IMR-90 (cell line): ENCODE data around the gene CPD. TPM values are rescaled to one million over a fixed set of nuclear protein-coding genes. Genes with fewer than 3 reads are reported as not detected.

ENCODE experiments used
- ATAC-seq: fragments of 200-7000 bp; cut with Tn5 transposase; 2 replicates; pipeline ENCODE4 v1.9.1; 2020; ENCODE audit warnings: low read depth, mild to moderate bottlenecking, moderate library complexity
- BruUV-seq: library from RNA; stranded (reverse); fragments of 400-500 nt; replicated peaks from 2 replicates; lab custom pipeline; 2021; lab: Mats Ljungman, UMichigan
- CTCF ChIA-PET: fragments of 300-600 bp; formaldehyde crosslinking; extraction: SDS; loops from one replicate; lab custom pipeline; 2021; ENCODE audit warnings: antibody characterized with exemption; lab: Yijun Ruan, JAX
- POLR2A ChIA-PET: fragments of 300-600 bp; sonication (Branson Sonifier 250); formaldehyde crosslinking; loops from one replicate; lab custom pipeline; 2022; ENCODE audit warnings: antibody characterized with exemption; ENCODE audit not compliant: unreplicated experiment; lab: Charles Lee
- DNase-seq: peaks from one replicate; pipeline ENCODE4 v3.0.0; 2013
- H2AFZ ChIP-seq: replicated peaks from 2 replicates; pipeline ENCODE3; 2013; ENCODE audit warnings: low read length, mild to moderate bottlenecking; ENCODE audit not compliant: poor library complexity
- H2AK5ac ChIP-seq: 2 replicates; pipeline ENCODE4 v1.6.1; 2013; ENCODE audit warnings: low read depth, low read length, inconsistent platforms
- H2AK9ac ChIP-seq: replicated peaks from 2 replicates; pipeline ENCODE3; 2013; ENCODE audit warnings: mild to moderate bottlenecking, low read depth, low read length, moderate library complexity; ENCODE audit not compliant: poor library complexity
- H2BK120ac ChIP-seq: 2 replicates; pipeline ENCODE4 v1.6.1; 2013; ENCODE audit warnings: low read depth, low read length, inconsistent platforms
- H2BK15ac ChIP-seq: 3 replicates; pipeline ENCODE4 v1.6.1; 2013; ENCODE audit warnings: low read depth, low read length, inconsistent platforms
- H2BK20ac ChIP-seq: 2 replicates; pipeline ENCODE4 v1.6.1; 2013; ENCODE audit warnings: low read depth, mild to moderate bottlenecking, inconsistent platforms, low read length, moderate library complexity
- H2BK5ac ChIP-seq: 2 replicates; pipeline ENCODE4 v1.6.1; 2013; ENCODE audit warnings: mild to moderate bottlenecking, low read depth, low read length, inconsistent platforms; ENCODE audit not compliant: poor library complexity, severe bottlenecking
- H3K14ac ChIP-seq: replicated peaks from 2 replicates; pipeline ENCODE4 v1.6.1; 2013; ENCODE audit warnings: low read depth, low read length, inconsistent platforms
- H3K18ac ChIP-seq: 2 replicates; pipeline ENCODE4 v1.6.1; 2013; ENCODE audit warnings: low read depth, low read length, control low read depth
- H3K23ac ChIP-seq: 2 replicates; pipeline ENCODE4 v1.6.1; 2013; ENCODE audit warnings: low read depth, low read length, inconsistent platforms
- H3K27ac ChIP-seq: 2 replicates; pipeline ENCODE4 v1.5.1; 2013; ENCODE audit warnings: mild to moderate bottlenecking, control low read depth, low read length; ENCODE audit not compliant: insufficient read depth
- H3K27me3 ChIP-seq: 2 replicates; pipeline ENCODE4 v1.6.1; 2013; ENCODE audit warnings: low read length; ENCODE audit not compliant: control insufficient read depth, insufficient read depth
- H3K36me3 ChIP-seq: 2 replicates; pipeline ENCODE4 v1.6.1; 2013; ENCODE audit warnings: low read length, mixed read lengths; ENCODE audit not compliant: control insufficient read depth, insufficient read depth
- H3K4ac ChIP-seq: 2 replicates; pipeline ENCODE4 v1.6.1; 2013; ENCODE audit warnings: low read depth, low read length, inconsistent platforms
- H3K4me1 ChIP-seq: 2 replicates; pipeline ENCODE4 v1.6.1; 2013; ENCODE audit warnings: low read length, mixed read lengths; ENCODE audit not compliant: control insufficient read depth, insufficient read depth
- H3K4me2 ChIP-seq: 2 replicates; pipeline ENCODE4 v1.6.1; 2013; ENCODE audit warnings: low read depth, mild to moderate bottlenecking, control low read depth, low read length, moderate library complexity
- H3K4me3 ChIP-seq: 2 replicates; pipeline ENCODE4 v1.5.1; 2013; ENCODE audit warnings: low read depth, mild to moderate bottlenecking, control low read depth, low read length, moderate library complexity; ENCODE audit not compliant: insufficient read depth
- H3K56ac ChIP-seq: 2 replicates; pipeline ENCODE4 v1.6.1; 2013; ENCODE audit warnings: low read length, inconsistent platforms; ENCODE audit not compliant: insufficient read depth; ENCODE audit errors: extremely low read depth
- H3K79me1 ChIP-seq, 2 experiments: 2 replicates each; pipeline ENCODE4 v1.6.1; 2013; ENCODE audit warnings: low read length in 2 of 2, inconsistent platforms in 1 of 2, low read depth in 1 of 2
- H3K9ac ChIP-seq: 2 replicates; pipeline ENCODE4 v1.6.1; 2013; ENCODE audit warnings: low read depth, low read length, control low read depth
- H3K9me1 ChIP-seq: 2 replicates; pipeline ENCODE4 v1.6.1; 2013; ENCODE audit warnings: low read length, inconsistent platforms; ENCODE audit not compliant: insufficient read depth
- H3K9me3 ChIP-seq: 2 replicates; pipeline ENCODE4 v1.6.1; 2013; ENCODE audit warnings: low read length; ENCODE audit not compliant: control insufficient read depth, insufficient read depth
- H4K20me1 ChIP-seq: 2 replicates; pipeline ENCODE4 v1.6.1; 2013; ENCODE audit warnings: low read length, inconsistent platforms; ENCODE audit not compliant: insufficient read depth
- H4K5ac ChIP-seq: 2 replicates; pipeline ENCODE4 v1.6.1; 2013; ENCODE audit warnings: mild to moderate bottlenecking, low read depth, low read length, control low read depth
- H4K8ac ChIP-seq, 2 experiments: 2 replicates each; pipeline ENCODE4 v1.6.1; 2013; ENCODE audit warnings: low read depth in 2 of 2, low read length in 2 of 2, control low read depth in 1 of 2, inconsistent platforms in 1 of 2
- H4K91ac ChIP-seq: 2 replicates; pipeline ENCODE4 v1.6.1; 2013; ENCODE audit warnings: low read depth, low read length, inconsistent platforms; ENCODE audit not compliant: insufficient read depth
- CEBPB ChIP-seq: IDR thresholded peaks from 2 replicates; pipeline ENCODE4 v1.6.1; 2012; ENCODE audit warnings: low read depth, low read length, improper control_type of control experiment
- CHD1 ChIP-seq: IDR thresholded peaks from 2 replicates; pipeline ENCODE4 v1.6.1; 2012; ENCODE audit warnings: low read depth, low read length, improper control_type of control experiment
- MAZ ChIP-seq: IDR thresholded peaks from 2 replicates; pipeline ENCODE4 v1.6.1; 2012; ENCODE audit warnings: low read depth, mild to moderate bottlenecking, low read length, improper control_type of control experiment, moderate library complexity, borderline replicate concordance
- MXI1 ChIP-seq: IDR thresholded peaks from 2 replicates; pipeline ENCODE4 v1.6.1; 2012; ENCODE audit warnings: low read depth, mild to moderate bottlenecking, low read length, moderate library complexity, borderline replicate concordance
- NFE2L2 ChIP-seq: fragments of 150-350 bp; IDR thresholded peaks from 2 replicates; pipeline ENCODE4 v1.6.1; 2016; ENCODE audit warnings: low read depth, mild to moderate bottlenecking, low read length
- POLR2A ChIP-seq: IDR thresholded peaks from 2 replicates; pipeline ENCODE4 v1.6.1; 2012; ENCODE audit warnings: mild to moderate bottlenecking, low read depth, low read length
- RFX5 ChIP-seq: IDR thresholded peaks from 2 replicates; pipeline ENCODE4 v1.8.0; 2012; ENCODE audit warnings: low read depth, mild to moderate bottlenecking, low read length, moderate library complexity
- SMC3 ChIP-seq: fragments of 150-350 bp; IDR thresholded peaks from 2 replicates; pipeline ENCODE4 v1.6.1; 2016; ENCODE audit warnings: low read depth, mild to moderate bottlenecking, antibody characterized with exemption, low read length, moderate library complexity
- USF2 ChIP-seq: fragments of 150-350 bp; IDR thresholded peaks from 2 replicates; pipeline ENCODE4 v1.6.1; 2017; ENCODE audit warnings: mild to moderate bottlenecking, antibody characterized with exemption, low read length, low read depth
- WGBS, 2 experiments: methylation state at CpG; one replicate each; pipeline versions ENCODE4 v1.1.5 to v1.1.7; 2013; ENCODE audit warnings: missing lambda C conversion rate in 2 of 2; ENCODE audit not compliant: insufficient read length in 1 of 2; ENCODE audit errors: extremely low coverage in 2 of 2; 5-methylcytosine and 5-hydroxymethylcytosine counted together
- dilution Hi-C: fragments of 300-500 bp; cut with HindIII; formaldehyde crosslinking; loops from one replicate; pipeline ENCODE4 v1.14.3; 2018; ENCODE audit warnings: low sequenced_read_pairs; ENCODE audit not compliant: unreplicated experiment
- in situ Hi-C: fragments of 300-500 bp; cut with MboI; formaldehyde crosslinking; loops from 3 replicates; pipeline ENCODE4 v1.14.3; 2019; ENCODE audit warnings: low sequenced_read_pairs, inconsistent platforms, mixed read lengths
- intact Hi-C: fragments of 100-400 bp; cut with micrococcal nuclease; formaldehyde crosslinking; loops from 2 replicates; pipeline ENCODE4 v1.10.0; 2022
- polyA plus RNA-seq, 3 experiments: library from polyadenylated mRNA; depleted of rRNA; stranded (reverse); fragments of >200 nt; gene quantifications; 2 replicates each; pipeline ENCODE4 v1.2.3, GENCODE V29; 2012; ENCODE audit warnings: low replicate concordance in 1 of 3
- total RNA-seq: library from RNA; depleted of rRNA; stranded (reverse); fragments of >200 nt; gene quantifications from 2 replicates; pipeline ENCODE4 v1.2.3, GENCODE V29; 2012

Gene CPD
- total and polyA plus RNA-seq, 2 of the 4 experiments (the other 2 are of a cell fraction), result 23.4 to 94.5 TPM

GRCh38 chr17:30340801-30341356 is 37.8 kb upstream of the CPD start (continued):
- TF ChIP-seq SMC3, result no peak

- H4K20me1 ChIP-seq, result no peaks in the 10 kb centered on the region
- H3K23ac ChIP-seq, result no peak overlapping the region
- H3K56ac ChIP-seq, result no peak overlapping the region
- in situ Hi-C loops (no loop called here), dilution Hi-C loops (no loop called here), intact Hi-C loops (loop anchor here (2.0 to 5.0 kb wide), 2 partner anchors 35 to 136 kb away; partner anchors contain the start of gene GOSR1)
- peak overlapping the region; percentile 48; the same call in 1 of the 2 replicates for H2AK5ac ChIP-seq
- H3K14ac ChIP-seq, result no peak overlapping the region; the same call in 1 of the 2 replicates
- no peaks in the 10 kb centered on the region for H3K36me3 ChIP-seq
- no peak for ATAC-seq
- no peak overlapping the region; the same call in 1 of the 2 replicates for H4K5ac ChIP-seq
- H2BK15ac ChIP-seq, result 0 out of 3 replicates have a peak overlapping the region, but pooled peaks have one; percentile 15
- H2BK120ac ChIP-seq, result no peak overlapping the region
- ChIA-PET POLR2A (interaction anchor here (0.6 kb wide), 1 partner anchor 931 kb away, joined by 7 read pairs; no protein-coding TSS in a partner anchor), CTCF (interaction anchor here (0.7 kb wide), 1 partner anchor 246 kb away, joined by 9 read pairs; no protein-coding TSS in a partner anchor)
- H3K27ac ChIP-seq, result no peak overlapping the region
- H3K9me1 ChIP-seq, result peaks cover 9% of the 10 kb centered on the region
- no peak overlapping the region; a peak in 1 of 4 replicates for H4K8ac ChIP-seq
- no peak overlapping the region for H3K4me3 ChIP-seq
- H2BK5ac ChIP-seq, result peak overlapping the region; percentile 15
- H2BK20ac ChIP-seq, result peak overlapping the region; percentile 21; the same call in 1 of the 2 replicates
- no peak overlapping the region for H2AK9ac ChIP-seq
- BruUV-seq, result no TSS peak
- no peaks in the 10 kb centered on the region for H3K79me1 ChIP-seq
- no peak overlapping the region for H3K9ac ChIP-seq
- H2AFZ ChIP-seq, result no peak overlapping the region
- no peak overlapping the region for H4K91ac ChIP-seq
- no peak overlapping the region for H3K4me2 ChIP-seq
- no peaks in the 10 kb centered on the region for H3K27me3 ChIP-seq
- H3K18ac ChIP-seq, result no peak overlapping the region
- TF ChIP-seq MAZ, result no peak
- TF ChIP-seq NFE2L2, result no peak
- no peak for TF ChIP-seq CEBPB
- TF ChIP-seq RFX5, result no peak
- TF ChIP-seq SMC3, result no peak
- TF ChIP-seq POLR2A, result no peak
- no peak for TF ChIP-seq MXI1
- TF ChIP-seq USF2, result no peak
- TF ChIP-seq CHD1, result no peak
- no CpG with 5 or more reads among the region's 5 CpGs for WGBS, 2 experiments
- H3K4me1 ChIP-seq, result peaks cover 19% of the 10 kb centered on the region
- no peak overlapping the region for H3K4ac ChIP-seq
- DNase-seq, result no peak
- no peaks in the 10 kb centered on the region for H3K9me3 ChIP-seq
These were observed 37.0 kb upstream of the CPD start for GRCh38 chr17:30341703-30342249.
